ENCODE results near the gene NTHL1.

- TF ChIP-seq, protein P1, sequence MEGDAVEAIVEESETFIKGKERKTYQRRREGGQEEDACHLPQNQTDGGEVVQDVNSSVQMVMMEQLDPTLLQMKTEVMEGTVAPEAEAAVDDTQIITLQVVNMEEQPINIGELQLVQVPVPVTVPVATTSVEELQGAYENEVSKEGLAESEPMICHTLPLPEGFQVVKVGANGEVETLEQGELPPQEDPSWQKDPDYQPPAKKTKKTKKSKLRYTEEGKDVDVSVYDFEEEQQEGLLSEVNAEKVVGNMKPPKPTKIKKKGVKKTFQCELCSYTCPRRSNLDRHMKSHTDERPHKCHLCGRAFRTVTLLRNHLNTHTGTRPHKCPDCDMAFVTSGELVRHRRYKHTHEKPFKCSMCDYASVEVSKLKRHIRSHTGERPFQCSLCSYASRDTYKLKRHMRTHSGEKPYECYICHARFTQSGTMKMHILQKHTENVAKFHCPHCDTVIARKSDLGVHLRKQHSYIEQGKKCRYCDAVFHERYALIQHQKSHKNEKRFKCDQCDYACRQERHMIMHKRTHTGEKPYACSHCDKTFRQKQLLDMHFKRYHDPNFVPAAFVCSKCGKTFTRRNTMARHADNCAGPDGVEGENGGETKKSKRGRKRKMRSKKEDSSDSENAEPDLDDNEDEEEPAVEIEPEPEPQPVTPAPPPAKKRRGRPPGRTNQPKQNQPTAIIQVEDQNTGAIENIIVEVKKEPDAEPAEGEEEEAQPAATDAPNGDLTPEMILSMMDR (IDR thresholded peaks at IDR 0.05) = no peak
- TF ChIP-seq EP300 (IDR thresholded peaks at IDR 0.05) (no peak), POLR2A (IDR thresholded peaks at IDR 0.05) (no peak)
Observed at GRCh38 chr16:2015117-2015946, 32.3 kb downstream of the NTHL1 start.
